ENCODE results near the gene LTB4R.

Gene LTB4R

GRCh38 chr14:24300326-24300980 lies 10.8 kb upstream of the LTB4R start:
- DNase-seq (ENCODE audit: low read depth), result no peak

GRCh38 chr14:24304019-24304387 lies 7.3 kb upstream of the LTB4R start:
- DNase-seq (ENCODE audit: low read depth), result no peak

GRCh38 chr14:24307156-24307574 lies 4.1 kb upstream of the LTB4R start:
- DNase-seq (ENCODE audit: low read depth), result no peak

- no peak for DNase-seq (ENCODE audit: low read depth)
These were observed 3.5 kb upstream of the LTB4R start, which contains the start of gene CIDEB for GRCh38 chr14:24307575-24308341. TSS of gene CIDEB (minus strand) at chr14:24307977. CDS start at chr14:24307858, 119 bp downstream.

GRCh38 chr14:24308342-24309124 lies 2.8 kb upstream of the LTB4R start:
- DNase-seq (ENCODE audit: low read depth), result no peak

GRCh38 chr14:24309538-24310264 lies 1.6 kb upstream of the LTB4R start, which contains the start of gene LTB4R2:
TSS of gene LTB4R2 (plus strand) at chr14:24310140. CDS start at chr14:24310665, 525 bp downstream.
- DNase-seq (ENCODE audit: low read depth), result no peak

GRCh38 chr14:24310265-24310645 lies 1.0 kb upstream of the LTB4R start:
- no peak for DNase-seq (ENCODE audit: low read depth)

GRCh38 chr14:24311837-24312615 lies 724 bp downstream of the LTB4R start:
- DNase-seq (ENCODE audit: low read depth), result no peak

GRCh38 chr14:24312736-24313507 lies 1.6 kb downstream of the LTB4R start:
- DNase-seq (ENCODE audit: low read depth), result no peak

- no peak for DNase-seq (ENCODE audit: low read depth)
These were observed 2.6 kb downstream of the LTB4R start for GRCh38 chr14:24313913-24314312.

GRCh38 chr14:24314377-24315193 lies 3.3 kb downstream of the LTB4R start:
- no peak for DNase-seq (ENCODE audit: low read depth)

- no peak for DNase-seq (ENCODE audit: low read depth)
These were observed 4.0 kb downstream of the LTB4R start for GRCh38 chr14:24315243-24315806.

- no peak for DNase-seq (ENCODE audit: low read depth)
These were observed 4.7 kb downstream of the LTB4R start for GRCh38 chr14:24315807-24316596.

- DNase-seq (ENCODE audit: low read depth), result no peak
These were observed 5.3 kb downstream of the LTB4R start for GRCh38 chr14:24316597-24316950.

GRCh38 chr14:24317141-24317928 lies 6.0 kb downstream of the LTB4R start:
- no peak for DNase-seq (ENCODE audit: low read depth)

GRCh38 chr14:24321212-24321975 lies 10.1 kb downstream of the LTB4R start:
- no peak for DNase-seq (ENCODE audit: low read depth)

GRCh38 chr14:24322672-24323071 lies 11.4 kb downstream of the LTB4R start:
- no peak for DNase-seq (ENCODE audit: low read depth)

All from stimulated activated CD8-positive, alpha-beta memory T cell treated with anti-CD3 and anti-CD28 coated beads, Interleukin-12 subunit alpha, Interleukin-12 subunit beta, amount 100 ng/mL, for 4 hours (primary cell).